ENCODE measurements around the gene B3GAT1. TPM values are rescaled to one million over a fixed set of nuclear protein-coding genes. Genes with fewer than 3 reads are reported as not detected.

B3GAT1 gene
- total RNA-seq, 3 donors from 2014 or later (not counting 1 experiment from before 2014, with no cell fraction given), result 41.3 to 78.4 (median 65.1) TPM

- Histone ChIP-seq H3K4me1 (ENCODE audit: control insufficient read depth, insufficient read depth, low read length) (peaks cover 4% of the 10 kb centered on the region), H3K27me3 (ENCODE audit: control insufficient read depth, insufficient read depth, low read length) (no peaks in the 10 kb centered on the region), H3K9me3 (ENCODE audit: control insufficient read depth, insufficient read depth, low read length) (no peaks in the 10 kb centered on the region), H3K27ac (ENCODE audit: low read length) (no peak overlapping the region), H3K4me3 (ENCODE audit: low read length) (no peak overlapping the region), H3K36me3 (ENCODE audit: control insufficient read depth, insufficient read depth, low read length) (no peaks in the 10 kb centered on the region)
- Mint-ChIP-seq H3K27me3 (ENCODE audit: low read depth in 2 of 2) (peaks cover 22 to 34% of the 10 kb centered on the region in 2 donors), H3K36me3 (no peaks in the 10 kb centered on the region), H3K9me3 (peaks cover 0 to 2% of the 10 kb centered on the region in 2 donors), H3K4me1 (peaks cover 22 to 28% of the 10 kb centered on the region in 2 donors), H3K4me3 (no peak overlapping the region), H3K27ac (no peak overlapping the region)
- WGBS (ENCODE audit: insufficient coverage), result 69% methylated on average over 14 of the region's 14 CpGs
- no peak for TF ChIP-seq CTCF (IDR thresholded peaks at IDR 0.05)
- intact Hi-C loops (cut with micrococcal nuclease), result no loop called here
- ATAC-seq, result no peak
- DNase-seq, result no peak
Observed at GRCh38 chr11:134417871-134418840, 6.1 kb upstream of the B3GAT1 start.

GRCh38 chr11:134416726-134417125 lies 4.7 kb upstream of the B3GAT1 start:
- intact Hi-C loops (cut with micrococcal nuclease), result no loop called here
- Mint-ChIP-seq H3K27ac (no peak overlapping the region), H3K36me3 (no peaks in the 10 kb centered on the region), H3K9me3 (peaks cover 0 to 2% of the 10 kb centered on the region in 2 donors), H3K27me3 (ENCODE audit: low read depth in 2 of 2) (peaks cover 19 to 23% of the 10 kb centered on the region in 2 donors), H3K4me1 (peaks cover 21 to 31% of the 10 kb centered on the region in 2 donors), H3K4me3 (no peak overlapping the region)
- H3K4me3 ChIP-seq (ENCODE audit: low read length), result no peak overlapping the region
- DNase-seq (no peak), ATAC-seq (no peak)
- no peaks in the 10 kb centered on the region for H3K9me3 ChIP-seq (ENCODE audit: control insufficient read depth, insufficient read depth, low read length)
- H3K27me3 ChIP-seq (ENCODE audit: control insufficient read depth, insufficient read depth, low read length), result no peaks in the 10 kb centered on the region
- no peak overlapping the region for H3K27ac ChIP-seq (ENCODE audit: low read length)
- no peak for TF ChIP-seq CTCF (IDR thresholded peaks at IDR 0.05)
- peaks cover 12% of the 10 kb centered on the region for H3K4me1 ChIP-seq (ENCODE audit: control insufficient read depth, insufficient read depth, low read length)
- WGBS (ENCODE audit: insufficient coverage), result 77% methylated on average over 10 of the region's 10 CpGs
- H3K36me3 ChIP-seq (ENCODE audit: control insufficient read depth, insufficient read depth, low read length), result no peaks in the 10 kb centered on the region

- peaks cover 35 to 46% of the 10 kb centered on the region in 2 donors for H3K4me1 Mint-ChIP-seq
- no peaks in the 10 kb centered on the region for H3K9me3 Mint-ChIP-seq
- TF ChIP-seq CTCF (IDR thresholded peaks at IDR 0.05), result no peak
- ATAC-seq, result no peak
- DNase-seq, result no peak
- H3K4me3 Mint-ChIP-seq, result peak overlapping the region; percentile 61
- H3K36me3 ChIP-seq (ENCODE audit: control insufficient read depth, insufficient read depth, low read length), result no peaks in the 10 kb centered on the region
- WGBS (ENCODE audit: insufficient coverage), result 53% methylated on average over 15 of the region's 17 CpGs
- no peak overlapping the region for H3K4me3 ChIP-seq (ENCODE audit: low read length)
- intact Hi-C loops (cut with micrococcal nuclease), result no loop called here
- H3K9me3 ChIP-seq (ENCODE audit: control insufficient read depth, insufficient read depth, low read length), result no peaks in the 10 kb centered on the region
- peaks cover 12% of the 10 kb centered on the region for H3K27me3 ChIP-seq (ENCODE audit: control insufficient read depth, insufficient read depth, low read length)
- H3K27me3 Mint-ChIP-seq (ENCODE audit: low read depth in 2 of 2), result peaks cover 23 to 24% of the 10 kb centered on the region in 2 donors
- H3K4me1 ChIP-seq (ENCODE audit: control insufficient read depth, insufficient read depth, low read length), result peaks cover 27% of the 10 kb centered on the region
- H3K27ac Mint-ChIP-seq, result no peak overlapping the region
- no peaks in the 10 kb centered on the region for H3K36me3 Mint-ChIP-seq
- no peak overlapping the region for H3K27ac ChIP-seq (ENCODE audit: low read length)
Observed at GRCh38 chr11:134414766-134415765, 3.0 kb upstream of the B3GAT1 start.

Data from natural killer cell (primary cell).